ENCODE results near the gene ARMC9.

- TF ChIP-seq CTCF (IDR thresholded peaks at IDR 0.05), result no peak
- TF ChIP-seq POLR2A (IDR thresholded peaks at IDR 0.05), result no peak
Measured at GRCh38 chr2:231306791-231307393, 108.5 kb downstream of the ARMC9 start.

All from testis (tissue), 2 donors.